ENCODE measurements around the gene TM4SF4.

TM4SF4 gene

DNA sequence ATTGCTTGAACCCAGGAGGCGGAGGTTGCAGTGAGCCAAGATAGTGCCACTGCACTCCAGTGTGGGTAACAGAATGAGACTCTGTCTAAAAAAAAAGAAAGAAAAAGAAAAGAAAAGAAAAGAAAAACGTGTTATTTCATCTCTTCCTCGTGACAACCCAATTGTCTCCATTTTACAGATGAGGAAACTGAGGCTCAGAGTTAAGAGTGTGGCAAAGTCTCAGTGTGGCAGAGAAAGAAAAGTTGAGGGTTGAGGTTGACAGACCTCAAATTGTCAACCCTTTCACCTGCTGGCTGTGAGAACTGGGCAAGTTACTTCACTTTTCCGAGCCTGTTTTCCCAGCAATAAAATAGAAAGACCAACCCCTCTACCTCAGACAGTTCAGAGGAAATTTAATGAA is 59.6 kb downstream of the TM4SF4 start:
- no peak for TF ChIP-seq ZFP30 (CRISPR knock-in tag; IDR thresholded peaks at IDR 0.05)
- TF ChIP-seq, protein P1, sequence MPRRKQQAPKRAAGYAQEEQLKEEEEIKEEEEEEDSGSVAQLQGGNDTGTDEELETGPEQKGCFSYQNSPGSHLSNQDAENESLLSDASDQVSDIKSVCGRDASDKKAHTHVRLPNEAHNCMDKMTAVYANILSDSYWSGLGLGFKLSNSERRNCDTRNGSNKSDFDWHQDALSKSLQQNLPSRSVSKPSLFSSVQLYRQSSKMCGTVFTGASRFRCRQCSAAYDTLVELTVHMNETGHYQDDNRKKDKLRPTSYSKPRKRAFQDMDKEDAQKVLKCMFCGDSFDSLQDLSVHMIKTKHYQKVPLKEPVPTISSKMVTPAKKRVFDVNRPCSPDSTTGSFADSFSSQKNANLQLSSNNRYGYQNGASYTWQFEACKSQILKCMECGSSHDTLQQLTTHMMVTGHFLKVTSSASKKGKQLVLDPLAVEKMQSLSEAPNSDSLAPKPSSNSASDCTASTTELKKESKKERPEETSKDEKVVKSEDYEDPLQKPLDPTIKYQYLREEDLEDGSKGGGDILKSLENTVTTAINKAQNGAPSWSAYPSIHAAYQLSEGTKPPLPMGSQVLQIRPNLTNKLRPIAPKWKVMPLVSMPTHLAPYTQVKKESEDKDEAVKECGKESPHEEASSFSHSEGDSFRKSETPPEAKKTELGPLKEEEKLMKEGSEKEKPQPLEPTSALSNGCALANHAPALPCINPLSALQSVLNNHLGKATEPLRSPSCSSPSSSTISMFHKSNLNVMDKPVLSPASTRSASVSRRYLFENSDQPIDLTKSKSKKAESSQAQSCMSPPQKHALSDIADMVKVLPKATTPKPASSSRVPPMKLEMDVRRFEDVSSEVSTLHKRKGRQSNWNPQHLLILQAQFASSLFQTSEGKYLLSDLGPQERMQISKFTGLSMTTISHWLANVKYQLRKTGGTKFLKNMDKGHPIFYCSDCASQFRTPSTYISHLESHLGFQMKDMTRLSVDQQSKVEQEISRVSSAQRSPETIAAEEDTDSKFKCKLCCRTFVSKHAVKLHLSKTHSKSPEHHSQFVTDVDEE (CRISPR knock-in tag; IDR thresholded peaks at IDR 0.05), result no peak
- no peak for TF ChIP-seq ARNTL (CRISPR knock-in tag; IDR thresholded peaks at IDR 0.05; ENCODE audit: borderline replicate concordance, low read depth)
- TF ChIP-seq SNAI2 (CRISPR knock-in tag; IDR thresholded peaks at IDR 0.05), result no peak
- TF ChIP-seq ZC3H10 (CRISPR knock-in tag; IDR thresholded peaks at IDR 0.05), result no peak
- TF ChIP-seq PPARA (CRISPR knock-in tag; IDR thresholded peaks at IDR 0.05; ENCODE audit: borderline replicate concordance), result no peak
- no peak for TF ChIP-seq ISL1 (CRISPR knock-in tag; IDR thresholded peaks at IDR 0.05)
- no peak for TF ChIP-seq TCF4 (CRISPR knock-in tag; IDR thresholded peaks at IDR 0.05; ENCODE audit: borderline replicate concordance)
- no peak for TF ChIP-seq ZNF70 (CRISPR knock-in tag; IDR thresholded peaks at IDR 0.05)
- no peak for TF ChIP-seq BACH2 (CRISPR knock-in tag; IDR thresholded peaks at IDR 0.05; ENCODE audit: borderline replicate concordance)
- TF ChIP-seq OSR1 (CRISPR knock-in tag; IDR thresholded peaks at IDR 0.05), result no peak
- TF ChIP-seq ESRRG (CRISPR knock-in tag; IDR thresholded peaks at IDR 0.05), result no peak
- no peak for TF ChIP-seq TOX (CRISPR knock-in tag; IDR thresholded peaks at IDR 0.05; ENCODE audit: borderline replicate concordance)
- TF ChIP-seq GLIS3 (CRISPR knock-in tag; IDR thresholded peaks at IDR 0.05), result no peak
- TF ChIP-seq RARB (CRISPR knock-in tag; IDR thresholded peaks at IDR 0.05), result no peak
- TF ChIP-seq, protein P2, sequence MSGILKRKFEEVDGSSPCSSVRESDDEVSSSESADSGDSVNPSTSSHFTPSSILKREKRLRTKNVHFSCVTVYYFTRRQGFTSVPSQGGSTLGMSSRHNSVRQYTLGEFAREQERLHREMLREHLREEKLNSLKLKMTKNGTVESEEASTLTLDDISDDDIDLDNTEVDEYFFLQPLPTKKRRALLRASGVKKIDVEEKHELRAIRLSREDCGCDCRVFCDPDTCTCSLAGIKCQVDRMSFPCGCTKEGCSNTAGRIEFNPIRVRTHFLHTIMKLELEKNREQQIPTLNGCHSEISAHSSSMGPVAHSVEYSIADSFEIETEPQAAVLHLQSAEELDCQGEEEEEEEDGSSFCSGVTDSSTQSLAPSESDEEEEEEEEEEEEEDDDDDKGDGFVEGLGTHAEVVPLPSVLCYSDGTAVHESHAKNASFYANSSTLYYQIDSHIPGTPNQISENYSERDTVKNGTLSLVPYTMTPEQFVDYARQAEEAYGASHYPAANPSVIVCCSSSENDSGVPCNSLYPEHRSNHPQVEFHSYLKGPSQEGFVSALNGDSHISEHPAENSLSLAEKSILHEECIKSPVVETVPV (CRISPR knock-in tag; IDR thresholded peaks at IDR 0.05), result no peak
- no peak for TF ChIP-seq CSDC2 (CRISPR knock-in tag; IDR thresholded peaks at IDR 0.05)
- no peak for ATAC-seq

DNA sequence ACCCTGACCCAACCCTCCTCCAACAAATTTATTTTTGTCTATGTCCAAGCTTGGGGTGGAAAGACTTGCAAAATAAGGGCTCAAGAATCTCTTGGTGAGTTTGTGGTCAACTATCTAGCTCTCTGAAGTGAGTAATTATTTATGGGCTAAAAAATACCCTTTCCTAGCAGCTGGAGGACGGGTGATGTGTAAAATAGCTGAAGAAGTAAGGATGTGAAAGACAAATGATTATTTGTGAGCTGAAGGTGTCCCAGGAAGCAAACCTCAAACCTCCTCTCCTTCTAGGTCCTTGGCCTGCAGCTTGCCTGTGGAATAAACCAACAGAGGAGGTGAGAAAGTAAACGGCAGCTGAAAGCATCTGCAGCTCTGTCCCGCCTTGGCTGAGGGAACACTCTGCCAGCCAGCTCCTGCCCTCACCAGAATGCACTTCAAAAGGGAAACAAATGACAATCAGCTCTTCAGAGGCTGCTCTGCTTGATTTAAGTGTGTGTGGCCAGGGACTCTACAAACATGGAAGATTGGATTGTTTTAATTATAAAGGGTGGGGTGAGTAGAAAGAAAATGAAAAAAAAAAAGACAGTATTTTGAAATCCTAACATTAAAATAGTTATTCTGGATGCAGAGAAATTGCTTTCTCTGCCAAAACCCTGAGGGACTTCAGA is 60.3 kb downstream of the TM4SF4 start:
- no peak for ATAC-seq
- TF ChIP-seq, protein P3, sequence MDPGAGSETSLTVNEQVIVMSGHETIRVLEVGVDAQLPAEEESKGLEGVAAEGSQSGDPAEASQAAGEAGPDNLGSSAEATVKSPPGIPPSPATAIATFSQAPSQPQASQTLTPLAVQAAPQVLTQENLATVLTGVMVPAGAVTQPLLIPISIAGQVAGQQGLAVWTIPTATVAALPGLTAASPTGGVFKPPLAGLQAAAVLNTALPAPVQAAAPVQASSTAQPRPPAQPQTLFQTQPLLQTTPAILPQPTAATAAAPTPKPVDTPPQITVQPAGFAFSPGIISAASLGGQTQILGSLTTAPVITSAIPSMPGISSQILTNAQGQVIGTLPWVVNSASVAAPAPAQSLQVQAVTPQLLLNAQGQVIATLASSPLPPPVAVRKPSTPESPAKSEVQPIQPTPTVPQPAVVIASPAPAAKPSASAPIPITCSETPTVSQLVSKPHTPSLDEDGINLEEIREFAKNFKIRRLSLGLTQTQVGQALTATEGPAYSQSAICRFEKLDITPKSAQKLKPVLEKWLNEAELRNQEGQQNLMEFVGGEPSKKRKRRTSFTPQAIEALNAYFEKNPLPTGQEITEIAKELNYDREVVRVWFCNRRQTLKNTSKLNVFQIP (CRISPR knock-in tag; IDR thresholded peaks at IDR 0.05; ENCODE audit: borderline replicate concordance, low read depth), result no peak
- no peak for TF ChIP-seq ISL1 (CRISPR knock-in tag; IDR thresholded peaks at IDR 0.05)
- TF ChIP-seq ZFP30 (CRISPR knock-in tag; IDR thresholded peaks at IDR 0.05), result no peak
- TF ChIP-seq, protein P2 (CRISPR knock-in tag; IDR thresholded peaks at IDR 0.05), result no peak
- no peak for TF ChIP-seq SNAI2 (CRISPR knock-in tag; IDR thresholded peaks at IDR 0.05)
- TF ChIP-seq, protein P4, sequence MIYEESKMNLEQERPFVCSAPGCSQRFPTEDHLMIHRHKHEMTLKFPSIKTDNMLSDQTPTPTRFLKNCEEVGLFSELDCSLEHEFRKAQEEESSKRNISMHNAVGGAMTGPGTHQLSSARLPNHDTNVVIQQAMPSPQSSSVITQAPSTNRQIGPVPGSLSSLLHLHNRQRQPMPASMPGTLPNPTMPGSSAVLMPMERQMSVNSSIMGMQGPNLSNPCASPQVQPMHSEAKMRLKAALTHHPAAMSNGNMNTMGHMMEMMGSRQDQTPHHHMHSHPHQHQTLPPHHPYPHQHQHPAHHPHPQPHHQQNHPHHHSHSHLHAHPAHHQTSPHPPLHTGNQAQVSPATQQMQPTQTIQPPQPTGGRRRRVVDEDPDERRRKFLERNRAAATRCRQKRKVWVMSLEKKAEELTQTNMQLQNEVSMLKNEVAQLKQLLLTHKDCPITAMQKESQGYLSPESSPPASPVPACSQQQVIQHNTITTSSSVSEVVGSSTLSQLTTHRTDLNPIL (CRISPR knock-in tag; IDR thresholded peaks at IDR 0.05; ENCODE audit: low read depth), result no peak
- TF ChIP-seq, protein P5, sequence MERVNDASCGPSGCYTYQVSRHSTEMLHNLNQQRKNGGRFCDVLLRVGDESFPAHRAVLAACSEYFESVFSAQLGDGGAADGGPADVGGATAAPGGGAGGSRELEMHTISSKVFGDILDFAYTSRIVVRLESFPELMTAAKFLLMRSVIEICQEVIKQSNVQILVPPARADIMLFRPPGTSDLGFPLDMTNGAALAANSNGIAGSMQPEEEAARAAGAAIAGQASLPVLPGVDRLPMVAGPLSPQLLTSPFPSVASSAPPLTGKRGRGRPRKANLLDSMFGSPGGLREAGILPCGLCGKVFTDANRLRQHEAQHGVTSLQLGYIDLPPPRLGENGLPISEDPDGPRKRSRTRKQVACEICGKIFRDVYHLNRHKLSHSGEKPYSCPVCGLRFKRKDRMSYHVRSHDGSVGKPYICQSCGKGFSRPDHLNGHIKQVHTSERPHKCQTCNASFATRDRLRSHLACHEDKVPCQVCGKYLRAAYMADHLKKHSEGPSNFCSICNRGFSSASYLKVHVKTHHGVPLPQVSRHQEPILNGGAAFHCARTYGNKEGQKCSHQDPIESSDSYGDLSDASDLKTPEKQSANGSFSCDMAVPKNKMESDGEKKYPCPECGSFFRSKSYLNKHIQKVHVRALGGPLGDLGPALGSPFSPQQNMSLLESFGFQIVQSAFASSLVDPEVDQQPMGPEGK (CRISPR knock-in tag; IDR thresholded peaks at IDR 0.05; ENCODE audit: borderline replicate concordance), result no peak
- TF ChIP-seq ESRRG (CRISPR knock-in tag; IDR thresholded peaks at IDR 0.05), result no peak
- no peak for TF ChIP-seq ZC3H10 (CRISPR knock-in tag; IDR thresholded peaks at IDR 0.05)
- no peak for TF ChIP-seq RARB (CRISPR knock-in tag; IDR thresholded peaks at IDR 0.05)
- TF ChIP-seq, protein P1 (CRISPR knock-in tag; IDR thresholded peaks at IDR 0.05), result no peak
- no peak for TF ChIP-seq ZNF565 (CRISPR knock-in tag; conservative IDR thresholded peaks at IDR 0.05; ENCODE audit: low read depth)
- no peak for TF ChIP-seq PPARA (CRISPR knock-in tag; IDR thresholded peaks at IDR 0.05; ENCODE audit: borderline replicate concordance)
- TF ChIP-seq ZFP3 (CRISPR knock-in tag; IDR thresholded peaks at IDR 0.05), result no peak
- TF ChIP-seq BACH2 (CRISPR knock-in tag; IDR thresholded peaks at IDR 0.05; ENCODE audit: borderline replicate concordance), result no peak
- TF ChIP-seq ZNF70 (CRISPR knock-in tag; IDR thresholded peaks at IDR 0.05), result no peak
- TF ChIP-seq ARNTL (CRISPR knock-in tag; IDR thresholded peaks at IDR 0.05; ENCODE audit: borderline replicate concordance, low read depth), result no peak
